Activated B cell treated with CpG ODN at 0.5 μM for 24 hours (primary cell): Measurements from ENCODE around the gene SFPQ. TPM values are rescaled to one million over a fixed set of nuclear protein-coding genes. Genes with fewer than 3 reads are reported as not detected.
A peak's percentile ranks its signal among the peaks of the same experiment; 100 is the strongest.
"Not testable (repeated sequence)": the region's sequence is repeated elsewhere in the genome, so short reads cannot be mapped to it uniquely, and the experiment has no call there.

Experiments
- ATAC-seq: fragments of 200-7000 bp; cut with Tn5 transposase; one replicate; pipeline ENCODE4 v1.10.0; 2021; ENCODE audit warnings: low read depth, mild to moderate bottlenecking, moderate library complexity
- CTCF ChIA-PET: fragments of 350-600 bp; sonication (Branson Sonifier 250); formaldehyde crosslinking; loops from one replicate; lab custom pipeline; 2021; ENCODE audit warnings: antibody characterized with exemption; lab: Charles Lee
- POLR2A ChIA-PET: fragments of 350-600 bp; sonication (Branson Sonifier 250); formaldehyde crosslinking; loops from one replicate; lab custom pipeline; 2021; ENCODE audit warnings: antibody characterized with exemption; lab: Charles Lee
- DNase-seq: peaks from one replicate; pipeline ENCODE4 v3.0.0; 2022
- H3K27ac Mint-ChIP-seq: one replicate; pipeline ENCODE4 v1.8.0; 2020; ENCODE audit warnings: mixed read lengths
- H3K27me3 Mint-ChIP-seq: one replicate; pipeline ENCODE4 v1.8.0; 2021; ENCODE audit warnings: mixed read lengths
- H3K36me3 Mint-ChIP-seq: one replicate; pipeline ENCODE4 v1.8.0; 2021; ENCODE audit warnings: low read depth, mixed read lengths
- H3K4me1 Mint-ChIP-seq: one replicate; pipeline ENCODE4 v1.8.0; 2021; ENCODE audit warnings: mixed read lengths
- H3K4me3 Mint-ChIP-seq: one replicate; pipeline ENCODE4 v1.8.0; 2020; ENCODE audit warnings: mild to moderate bottlenecking, mixed read lengths
- H3K9me3 Mint-ChIP-seq: one replicate; pipeline ENCODE4 v1.8.0; 2020; ENCODE audit warnings: mixed read lengths
- intact Hi-C: fragments of 100-400 bp; cut with micrococcal nuclease; formaldehyde crosslinking; loops from one replicate; pipeline ENCODE4 v1.15.1; 2024
- total RNA-seq: library from RNA; stranded (reverse); gene quantifications from 2 replicates; pipeline ENCODE4 v1.2.3, GENCODE V29; 2022
- TF ChIP-seq, protein P1 (sequence below): fragments of 200-600 bp; IDR thresholded peaks from one replicate; pipeline ENCODE4 v1.8.0; 2022; ENCODE audit warnings: antibody characterized with exemption, mild to moderate bottlenecking

The SFPQ gene
- total RNA-seq, result 380 and 429 TPM in 2 replicates

GRCh38 chr1:35192853-35193664, at the start of gene SFPQ:
Gene SFPQ (minus strand): TSS chr1:35193145. CDS start chr1:35193049, 96 bp downstream.
- peaks cover 39% of the 10 kb centered on the region for H3K4me1 Mint-ChIP-seq
- peaks cover 40% of the 10 kb centered on the region for H3K36me3 Mint-ChIP-seq
- DNase-seq, result peak; percentile 95
- intact Hi-C loops, result loop anchor here (1.0 to 5.0 kb wide), 9 partner anchors 9 to 1846 kb away; partner anchors contain the start of genes KIAA0319L, NCDN, SMIM12 and THRAP3
- CTCF ChIA-PET, result interaction anchor here (0.6 to 1.0 kb wide), 2 partner anchors 9 to 260 kb away, joined by 3 read pairs; no protein-coding TSS in a partner anchor
- ATAC-seq, result peak; percentile 91
- POLR2A ChIA-PET, result interaction anchor here (0.6 to 1.6 kb wide), 21 partner anchors 9 to 1258 kb away, joined by 3 to 20 read pairs (median 4); partner anchors contain the start of genes CLSPN, DLGAP3, SMIM12 and TMEM35B
- peak within 1 kb of the TSS; percentile 95 for H3K4me3 Mint-ChIP-seq
- peak within 1 kb of the TSS; percentile 98 for H3K27ac Mint-ChIP-seq
- TF ChIP-seq, protein P1, sequence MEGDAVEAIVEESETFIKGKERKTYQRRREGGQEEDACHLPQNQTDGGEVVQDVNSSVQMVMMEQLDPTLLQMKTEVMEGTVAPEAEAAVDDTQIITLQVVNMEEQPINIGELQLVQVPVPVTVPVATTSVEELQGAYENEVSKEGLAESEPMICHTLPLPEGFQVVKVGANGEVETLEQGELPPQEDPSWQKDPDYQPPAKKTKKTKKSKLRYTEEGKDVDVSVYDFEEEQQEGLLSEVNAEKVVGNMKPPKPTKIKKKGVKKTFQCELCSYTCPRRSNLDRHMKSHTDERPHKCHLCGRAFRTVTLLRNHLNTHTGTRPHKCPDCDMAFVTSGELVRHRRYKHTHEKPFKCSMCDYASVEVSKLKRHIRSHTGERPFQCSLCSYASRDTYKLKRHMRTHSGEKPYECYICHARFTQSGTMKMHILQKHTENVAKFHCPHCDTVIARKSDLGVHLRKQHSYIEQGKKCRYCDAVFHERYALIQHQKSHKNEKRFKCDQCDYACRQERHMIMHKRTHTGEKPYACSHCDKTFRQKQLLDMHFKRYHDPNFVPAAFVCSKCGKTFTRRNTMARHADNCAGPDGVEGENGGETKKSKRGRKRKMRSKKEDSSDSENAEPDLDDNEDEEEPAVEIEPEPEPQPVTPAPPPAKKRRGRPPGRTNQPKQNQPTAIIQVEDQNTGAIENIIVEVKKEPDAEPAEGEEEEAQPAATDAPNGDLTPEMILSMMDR, result no peak
- H3K9me3 Mint-ChIP-seq, result no peaks in the 10 kb centered on the region
- no peaks in the 10 kb centered on the region for H3K27me3 Mint-ChIP-seq

DNA sequence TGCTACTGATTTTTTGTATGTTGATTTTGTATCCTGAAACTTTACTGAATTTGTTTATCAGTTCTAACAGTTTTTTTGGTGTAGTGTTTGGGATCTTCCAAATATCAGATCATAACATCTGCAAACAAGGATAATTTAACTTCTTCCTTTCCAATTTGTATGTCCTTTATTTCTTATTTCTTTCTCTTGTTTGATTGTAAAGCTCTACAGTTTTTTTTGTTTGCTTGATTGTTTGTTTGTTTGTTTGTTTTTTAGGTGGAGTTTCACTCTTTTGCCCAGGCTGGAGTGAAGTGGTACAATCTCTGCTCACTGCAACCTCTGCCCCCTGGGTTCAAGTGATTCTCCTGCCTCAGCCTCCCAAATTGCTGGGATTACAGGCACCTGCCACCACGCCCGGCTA, 43.8 kb upstream of the SFPQ start:
- H3K4me3 Mint-ChIP-seq, CTCF ChIA-PET, H3K27me3 Mint-ChIP-seq, ATAC-seq, H3K9me3 Mint-ChIP-seq, POLR2A ChIA-PET, H3K4me1 Mint-ChIP-seq, H3K36me3 Mint-ChIP-seq, H3K27ac Mint-ChIP-seq, intact Hi-C loops, DNase-seq: not testable (repeated sequence)

- ATAC-seq (no peak), DNase-seq (no peak)
- H3K27ac Mint-ChIP-seq, result no peak overlapping the region
- no peak overlapping the region for H3K4me3 Mint-ChIP-seq
- H3K27me3 Mint-ChIP-seq, result peaks cover under 1% of the 10 kb centered on the region
- no peaks in the 10 kb centered on the region for H3K36me3 Mint-ChIP-seq
- intact Hi-C loops, result no loop called here
- ChIA-PET CTCF (interaction anchor here (1.6 kb wide), 1 partner anchor 29 kb away, joined by 3 read pairs; no protein-coding TSS in a partner anchor), POLR2A (interaction anchor here (0.6 kb wide), 1 partner anchor 648 kb away, joined by 8 read pairs; no protein-coding TSS in a partner anchor)
- H3K9me3 Mint-ChIP-seq, result no peaks in the 10 kb centered on the region
- H3K4me1 Mint-ChIP-seq, result no peaks in the 10 kb centered on the region
- TF ChIP-seq, protein P1, result no peak
These were observed 38.3 kb upstream of the SFPQ start for GRCh38 chr1:35231287-35231686.

DNA sequence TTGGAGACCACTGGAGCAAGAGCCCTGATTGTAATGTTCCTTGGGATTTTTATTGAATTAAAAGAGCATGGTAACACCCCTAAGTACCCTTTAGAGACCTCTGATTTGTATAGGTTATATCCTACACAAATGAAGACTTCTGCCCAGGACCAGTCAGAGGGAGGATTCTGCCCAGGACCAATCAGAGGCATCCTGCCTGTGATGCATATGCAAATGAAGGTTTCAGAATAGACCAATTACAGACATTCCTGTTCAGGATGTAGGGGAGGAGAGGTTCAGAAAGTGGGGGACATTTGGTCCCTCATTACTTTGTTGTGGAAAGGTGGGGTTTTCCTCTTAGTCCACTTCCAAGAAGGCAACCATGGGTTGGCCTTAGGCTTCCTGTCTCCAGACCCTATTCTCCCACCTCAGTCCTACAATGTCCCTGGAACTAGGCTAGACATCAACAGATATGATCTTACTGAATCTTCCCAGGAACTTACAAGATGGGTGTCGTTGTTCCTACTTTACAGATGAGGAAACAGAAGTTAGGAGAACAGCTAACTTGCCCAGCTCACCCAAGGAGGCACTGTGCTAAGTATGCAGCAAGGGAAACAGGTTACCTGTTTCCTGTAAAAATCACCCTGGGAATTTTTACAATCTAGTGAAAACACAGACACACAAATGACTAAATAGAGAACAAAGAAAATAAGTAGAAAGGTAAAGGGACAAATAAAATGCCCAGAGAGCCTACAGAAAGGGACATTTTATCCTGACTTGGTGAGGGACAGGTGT, 36.8 kb upstream of the SFPQ start:
- POLR2A ChIA-PET, result no interaction called here
- DNase-seq (no peak), ATAC-seq (no peak)
- H3K4me3 Mint-ChIP-seq, result no peak overlapping the region
- no peak overlapping the region for H3K27ac Mint-ChIP-seq
- no peaks in the 10 kb centered on the region for H3K4me1 Mint-ChIP-seq
- CTCF ChIA-PET, result no interaction called here
- TF ChIP-seq, protein P1, result no peak
- intact Hi-C loops, result no loop called here
- no peaks in the 10 kb centered on the region for H3K9me3 Mint-ChIP-seq
- no peaks in the 10 kb centered on the region for H3K36me3 Mint-ChIP-seq
- H3K27me3 Mint-ChIP-seq, result no peaks in the 10 kb centered on the region

GRCh38 chr1:35226546-35226945, 33.6 kb upstream of the SFPQ start:
- POLR2A ChIA-PET, result interaction anchor here (0.5 to 0.7 kb wide), 2 partner anchors 15 to 64 kb away, joined by 3 read pairs; no protein-coding TSS in a partner anchor
- CTCF ChIA-PET, result interaction anchor here (0.6 kb wide), 1 partner anchor 68 kb away, joined by 3 read pairs; no protein-coding TSS in a partner anchor

More at GRCh38 chr1:35226546-35226945, 33.6 kb upstream of the SFPQ start:
- DNase-seq, result no peak
- Mint-ChIP-seq H3K4me3 (no peak overlapping the region), H3K27ac (no peak overlapping the region), H3K4me1 (no peaks in the 10 kb centered on the region), H3K36me3 (no peaks in the 10 kb centered on the region), H3K27me3 (no peaks in the 10 kb centered on the region), H3K9me3 (no peaks in the 10 kb centered on the region)
- no peak for ATAC-seq
- TF ChIP-seq, protein P1, result no peak
- intact Hi-C loops, result no loop called here
